Erythroblast (primary cell): ENCODE data around the gene CCP110.

ENCODE experiments used
- GATA1 ChIP-seq: IDR thresholded peaks from 2 replicates; pipeline ENCODE4 v1.6.1; 2011; ENCODE audit warnings: low read depth, mild to moderate bottlenecking, control low read depth, low read length, moderate library complexity
- POLR2A ChIP-seq: IDR thresholded peaks from 2 replicates; pipeline ENCODE4 v1.6.1; 2011; ENCODE audit warnings: mild to moderate bottlenecking, low read length

DNA sequence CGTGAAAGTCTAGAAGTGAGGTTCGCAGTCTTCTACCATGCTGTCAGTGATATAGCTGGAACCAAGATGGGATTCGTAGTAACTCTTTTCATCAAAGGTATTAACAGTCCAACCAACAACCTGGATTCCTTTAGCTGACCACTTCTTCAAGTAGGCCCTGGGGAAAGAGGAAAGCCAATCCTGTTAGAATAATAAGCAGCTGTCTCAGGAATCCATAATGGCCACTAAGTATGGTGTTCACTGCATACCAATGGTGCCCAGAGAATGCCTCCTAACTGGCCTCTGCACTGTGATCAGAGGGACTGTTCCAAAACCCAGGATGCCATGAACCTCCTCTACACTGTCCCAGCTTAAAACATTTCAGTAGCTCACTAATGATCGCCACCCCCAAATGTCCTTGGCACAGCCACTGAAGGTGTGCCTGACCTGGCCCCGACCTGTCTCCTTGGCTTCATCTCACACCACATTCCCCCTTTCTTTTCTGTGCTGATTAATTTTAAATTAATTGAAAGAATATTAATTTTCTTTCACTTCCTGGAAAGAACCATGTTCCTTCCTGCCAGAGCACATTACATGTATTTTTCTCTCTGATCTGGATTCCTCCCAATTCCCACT is 20.2 kb upstream of the CCP110 start:
- TF ChIP-seq POLR2A (no peak), GATA1 (no peak)
